HCT116 (cell line): ENCODE measurements around the gene RAMP3. TPM values are rescaled to one million over a fixed set of nuclear protein-coding genes. Genes with fewer than 3 reads are reported as not detected.

ENCODE experiments used
- ATAC-seq: fragments of 200-7000 bp; cut with Tn5 transposase; 2 replicates; pipeline ENCODE4 v1.9.1; 2020; ENCODE audit warnings: mild to moderate bottlenecking, moderate library complexity
- BruUV-seq: library from RNA; stranded (reverse); fragments of 400-500 nt; replicated peaks from 2 replicates; lab custom pipeline; 2021; lab: Mats Ljungman, UMichigan
- CTCF ChIA-PET: fragments of 300-600 bp; sonication (Branson Sonifier 250); formaldehyde crosslinking; loops from one replicate; lab custom pipeline; 2021; ENCODE audit warnings: antibody characterized with exemption; lab: Charles Lee
- POLR2A ChIA-PET: fragments of 300-600, 350-600 bp; sonication (Branson Sonifier 250); formaldehyde crosslinking; loops from one replicate; lab custom pipeline; 2021; ENCODE audit warnings: antibody characterized with exemption; lab: Charles Lee
- RAD21 ChIA-PET, 2 experiments: fragments of 300-600 bp; sonication (Branson Sonifier 250); formaldehyde crosslinking; loops; one replicate each; lab custom pipeline; 2023; ENCODE audit warnings: low total read pairs in 2 of 2; ENCODE audit not compliant: uncharacterized antibody in 2 of 2, unreplicated experiment in 2 of 2, low non-redundant PET in 1 of 2; lab: Charles Lee
- DNase-seq: peaks from one replicate; pipeline ENCODE4 v3.0.0-alpha.2; 2010; ENCODE audit warnings: low read depth, low spot score
- H2AFZ ChIP-seq: fragments of 200-600 bp; shearing (Covaris generic), sonication (generic); 2 replicates; pipeline ENCODE4 v1.6.1; 2017; ENCODE audit warnings: low read depth, mixed run types, mixed read lengths, antibody characterized with exemption, low read length; ENCODE audit not compliant: poor library complexity, severe bottlenecking
- H3K27ac ChIP-seq: 2 replicates; pipeline ENCODE4 v1.5.1; 2012; ENCODE audit warnings: low read depth, low read length
- H3K27me3 ChIP-seq: fragments of 200-600 bp; sonication (generic); 2 replicates; pipeline ENCODE4 v1.6.1; 2016; ENCODE audit warnings: mixed run types, low read length, mixed read lengths; ENCODE audit not compliant: insufficient read depth
- H3K36me3 ChIP-seq, 2 experiments: fragments of 200-500 bp in 1 of 2; fragments of 200-600 bp in 1 of 2; sonication (Bioruptor generic) in 1 of 2; sonication (generic) in 1 of 2; 2 replicates each; pipeline versions ENCODE4 v1.5.1 to v1.6.1; 2014 to 2016; ENCODE audit warnings: low read length in 2 of 2, inconsistent platforms in 1 of 2, mixed read lengths in 1 of 2, mixed run types in 1 of 2; ENCODE audit not compliant: insufficient read depth in 2 of 2, control insufficient read depth in 1 of 2
- H3K4me1 ChIP-seq, 2 experiments: fragments of 200-600 bp in 1 of 2; sonication (generic) in 1 of 2; 2 replicates each; pipeline versions ENCODE4 v1.5.1 to v1.6.1; 2012 to 2017; ENCODE audit warnings: low read length in 2 of 2, inconsistent platforms in 1 of 2, mild to moderate bottlenecking in 1 of 2, mixed read lengths in 1 of 2, mixed run types in 1 of 2, moderate library complexity in 1 of 2; ENCODE audit not compliant: insufficient read depth in 2 of 2, control insufficient read depth in 1 of 2
- H3K4me2 ChIP-seq: fragments of 200-600 bp; sonication (generic); 2 replicates; pipeline ENCODE4 v1.6.1; 2017; ENCODE audit warnings: mixed run types, low read length, mixed read lengths
- H3K4me3 ChIP-seq, 2 experiments: fragments of 200-600 bp in 1 of 2; sonication (generic) in 1 of 2; replicated peaks in 1 of 2; 2 replicates each; pipeline ENCODE4 v1.5.1; 2011 to 2016; ENCODE audit warnings: low read length in 2 of 2, control low read depth in 1 of 2, low read depth in 1 of 2, mild to moderate bottlenecking in 1 of 2, mixed read lengths in 1 of 2, mixed run types in 1 of 2
- H3K79me2 ChIP-seq: fragments of 200-600 bp; sonication (generic); 2 replicates; pipeline ENCODE4 v1.6.1; 2017; ENCODE audit warnings: mild to moderate bottlenecking, mixed run types, low read length, moderate library complexity, mixed read lengths; ENCODE audit not compliant: insufficient read depth
- H3K9ac ChIP-seq: fragments of 200-600 bp; sonication (generic); 2 replicates; pipeline ENCODE4 v1.6.1; 2016; ENCODE audit warnings: low read length, mixed read lengths
- H3K9me2 ChIP-seq: fragments of 200-600 bp; sonication (generic), shearing (Covaris generic); 2 replicates; pipeline ENCODE4 v1.6.1; 2017; ENCODE audit warnings: mixed run types, mild to moderate bottlenecking, moderate library complexity; ENCODE audit not compliant: insufficient read depth
- H3K9me3 ChIP-seq, 2 experiments: fragments of 200-500 bp in 1 of 2; fragments of 200-600 bp in 1 of 2; sonication (Bioruptor generic) in 1 of 2; sonication (generic) in 1 of 2; 2 replicates each; pipeline ENCODE4 v1.6.1; 2014 to 2017; ENCODE audit warnings: low read length in 2 of 2, mixed read lengths in 2 of 2, inconsistent platforms in 1 of 2, low read depth in 1 of 2, mild to moderate bottlenecking in 1 of 2, mixed run types in 1 of 2, moderate library complexity in 1 of 2; ENCODE audit not compliant: control insufficient read depth in 1 of 2, insufficient read depth in 1 of 2
- H4K20me1 ChIP-seq: fragments of 200-600 bp; sonication (generic), shearing (Covaris generic); 2 replicates; pipeline ENCODE4 v1.6.1; 2017; ENCODE audit warnings: mixed run types, mild to moderate bottlenecking, moderate library complexity; ENCODE audit not compliant: insufficient read depth
- CEBPB ChIP-seq: IDR thresholded peaks from 2 replicates; pipeline ENCODE4 v1.6.1; 2012; ENCODE audit warnings: low read depth
- EGR1 ChIP-seq: IDR thresholded peaks from 2 replicates; pipeline ENCODE4 v1.6.1; 2012; ENCODE audit warnings: low read depth
- FOSL1 ChIP-seq: IDR thresholded peaks from 2 replicates; pipeline ENCODE4 v1.6.1; 2012; ENCODE audit warnings: low read depth
- POLR2A ChIP-seq: IDR thresholded peaks from 2 replicates; pipeline ENCODE4 v1.7.0; 2011; ENCODE audit warnings: borderline replicate concordance; ENCODE audit not compliant: insufficient read depth, insufficient read length; ENCODE audit errors: extremely low read depth
- SRF ChIP-seq: IDR thresholded peaks from 2 replicates; pipeline ENCODE4 v1.6.1; 2012; ENCODE audit warnings: low read depth
- ZFX ChIP-seq: fragments of 450-650 bp; IDR thresholded peaks from 2 replicates; pipeline ENCODE4 v1.6.1; 2017
- intact Hi-C: fragments of 100-400 bp; cut with micrococcal nuclease; formaldehyde crosslinking; loops from 2 replicates; pipeline ENCODE4 v1.10.0; 2022
- total RNA-seq: library from RNA; stranded (reverse); gene quantifications from one replicate; pipeline ENCODE4 v1.2.1, GENCODE V29; 2021; ENCODE audit not compliant: unreplicated experiment
- TF ChIP-seq, protein P1 (sequence below): IDR thresholded peaks from 2 replicates; pipeline ENCODE4 v1.6.1; 2012
- TF ChIP-seq, protein P2 (sequence below): IDR thresholded peaks from 2 replicates; pipeline ENCODE4 v1.6.1; 2011; ENCODE audit warnings: mild to moderate bottlenecking, low read length, moderate library complexity; ENCODE audit not compliant: insufficient replicate concordance; ENCODE audit errors: extremely low read depth
- TF ChIP-seq, protein P3 (sequence below): IDR thresholded peaks from 2 replicates; pipeline ENCODE4 v1.6.1; 2012; ENCODE audit warnings: low read depth
- TF ChIP-seq, protein P4 (sequence below), 3 experiments: fragments of 200-600 bp in 1 of 3; sonication (generic) in 1 of 3; IDR thresholded peaks in 2 of 3; conservative IDR thresholded peaks in 1 of 3; 2 replicates each; pipeline ENCODE4 v1.5.1; 2012 to 2017; ENCODE audit warnings: low read depth in 2 of 3, low read length in 2 of 3, antibody characterized with exemption in 1 of 3, borderline replicate concordance in 1 of 3, control low read depth in 1 of 3, mild to moderate bottlenecking in 1 of 3, mixed read lengths in 1 of 3, mixed run types in 1 of 3, moderate library complexity in 1 of 3; ENCODE audit not compliant: insufficient read depth in 1 of 3
- TF ChIP-seq, protein P5 (sequence below): IDR thresholded peaks from 2 replicates; pipeline ENCODE4 v1.6.1; 2012

Gene RAMP3
- total RNA-seq, 1 experiment from 2014 or later: not detected

DNA sequence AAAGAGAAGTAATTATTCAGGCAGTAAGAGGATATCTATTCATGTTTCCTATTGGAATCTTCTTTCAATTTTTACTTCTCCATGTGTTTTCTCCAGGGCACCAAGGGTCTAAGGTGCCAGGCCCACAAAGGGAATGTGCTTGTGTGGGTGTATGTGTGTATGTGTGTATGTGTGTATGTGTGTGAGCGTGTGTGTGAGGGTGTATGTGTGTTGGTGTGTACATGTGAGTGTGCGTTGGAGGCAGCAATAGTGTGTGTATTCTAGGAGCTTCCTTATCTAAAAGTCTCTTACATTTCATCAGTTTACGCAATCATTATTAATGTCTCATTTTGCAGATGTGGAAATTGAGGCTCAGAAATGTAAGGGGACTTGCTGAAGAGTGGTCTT, 28.3 kb downstream of the RAMP3 start:
- BruUV-seq: no TSS peak
- TF ChIP-seq, protein P1, sequence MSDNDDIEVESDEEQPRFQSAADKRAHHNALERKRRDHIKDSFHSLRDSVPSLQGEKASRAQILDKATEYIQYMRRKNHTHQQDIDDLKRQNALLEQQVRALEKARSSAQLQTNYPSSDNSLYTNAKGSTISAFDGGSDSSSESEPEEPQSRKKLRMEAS: no peak
- TF ChIP-seq SRF (no peak), CEBPB (no peak), EGR1 (no peak), POLR2A (no peak), ZFX (no peak), FOSL1 (no peak)
- TF ChIP-seq, protein P2, sequence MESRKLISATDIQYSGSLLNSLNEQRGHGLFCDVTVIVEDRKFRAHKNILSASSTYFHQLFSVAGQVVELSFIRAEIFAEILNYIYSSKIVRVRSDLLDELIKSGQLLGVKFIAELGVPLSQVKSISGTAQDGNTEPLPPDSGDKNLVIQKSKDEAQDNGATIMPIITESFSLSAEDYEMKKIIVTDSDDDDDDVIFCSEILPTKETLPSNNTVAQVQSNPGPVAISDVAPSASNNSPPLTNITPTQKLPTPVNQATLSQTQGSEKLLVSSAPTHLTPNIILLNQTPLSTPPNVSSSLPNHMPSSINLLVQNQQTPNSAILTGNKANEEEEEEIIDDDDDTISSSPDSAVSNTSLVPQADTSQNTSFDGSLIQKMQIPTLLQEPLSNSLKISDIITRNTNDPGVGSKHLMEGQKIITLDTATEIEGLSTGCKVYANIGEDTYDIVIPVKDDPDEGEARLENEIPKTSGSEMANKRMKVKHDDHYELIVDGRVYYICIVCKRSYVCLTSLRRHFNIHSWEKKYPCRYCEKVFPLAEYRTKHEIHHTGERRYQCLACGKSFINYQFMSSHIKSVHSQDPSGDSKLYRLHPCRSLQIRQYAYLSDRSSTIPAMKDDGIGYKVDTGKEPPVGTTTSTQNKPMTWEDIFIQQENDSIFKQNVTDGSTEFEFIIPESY: no peak
- TF ChIP-seq, protein P3, sequence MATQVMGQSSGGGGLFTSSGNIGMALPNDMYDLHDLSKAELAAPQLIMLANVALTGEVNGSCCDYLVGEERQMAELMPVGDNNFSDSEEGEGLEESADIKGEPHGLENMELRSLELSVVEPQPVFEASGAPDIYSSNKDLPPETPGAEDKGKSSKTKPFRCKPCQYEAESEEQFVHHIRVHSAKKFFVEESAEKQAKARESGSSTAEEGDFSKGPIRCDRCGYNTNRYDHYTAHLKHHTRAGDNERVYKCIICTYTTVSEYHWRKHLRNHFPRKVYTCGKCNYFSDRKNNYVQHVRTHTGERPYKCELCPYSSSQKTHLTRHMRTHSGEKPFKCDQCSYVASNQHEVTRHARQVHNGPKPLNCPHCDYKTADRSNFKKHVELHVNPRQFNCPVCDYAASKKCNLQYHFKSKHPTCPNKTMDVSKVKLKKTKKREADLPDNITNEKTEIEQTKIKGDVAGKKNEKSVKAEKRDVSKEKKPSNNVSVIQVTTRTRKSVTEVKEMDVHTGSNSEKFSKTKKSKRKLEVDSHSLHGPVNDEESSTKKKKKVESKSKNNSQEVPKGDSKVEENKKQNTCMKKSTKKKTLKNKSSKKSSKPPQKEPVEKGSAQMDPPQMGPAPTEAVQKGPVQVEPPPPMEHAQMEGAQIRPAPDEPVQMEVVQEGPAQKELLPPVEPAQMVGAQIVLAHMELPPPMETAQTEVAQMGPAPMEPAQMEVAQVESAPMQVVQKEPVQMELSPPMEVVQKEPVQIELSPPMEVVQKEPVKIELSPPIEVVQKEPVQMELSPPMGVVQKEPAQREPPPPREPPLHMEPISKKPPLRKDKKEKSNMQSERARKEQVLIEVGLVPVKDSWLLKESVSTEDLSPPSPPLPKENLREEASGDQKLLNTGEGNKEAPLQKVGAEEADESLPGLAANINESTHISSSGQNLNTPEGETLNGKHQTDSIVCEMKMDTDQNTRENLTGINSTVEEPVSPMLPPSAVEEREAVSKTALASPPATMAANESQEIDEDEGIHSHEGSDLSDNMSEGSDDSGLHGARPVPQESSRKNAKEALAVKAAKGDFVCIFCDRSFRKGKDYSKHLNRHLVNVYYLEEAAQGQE: no peak
- TF ChIP-seq, protein P4, sequence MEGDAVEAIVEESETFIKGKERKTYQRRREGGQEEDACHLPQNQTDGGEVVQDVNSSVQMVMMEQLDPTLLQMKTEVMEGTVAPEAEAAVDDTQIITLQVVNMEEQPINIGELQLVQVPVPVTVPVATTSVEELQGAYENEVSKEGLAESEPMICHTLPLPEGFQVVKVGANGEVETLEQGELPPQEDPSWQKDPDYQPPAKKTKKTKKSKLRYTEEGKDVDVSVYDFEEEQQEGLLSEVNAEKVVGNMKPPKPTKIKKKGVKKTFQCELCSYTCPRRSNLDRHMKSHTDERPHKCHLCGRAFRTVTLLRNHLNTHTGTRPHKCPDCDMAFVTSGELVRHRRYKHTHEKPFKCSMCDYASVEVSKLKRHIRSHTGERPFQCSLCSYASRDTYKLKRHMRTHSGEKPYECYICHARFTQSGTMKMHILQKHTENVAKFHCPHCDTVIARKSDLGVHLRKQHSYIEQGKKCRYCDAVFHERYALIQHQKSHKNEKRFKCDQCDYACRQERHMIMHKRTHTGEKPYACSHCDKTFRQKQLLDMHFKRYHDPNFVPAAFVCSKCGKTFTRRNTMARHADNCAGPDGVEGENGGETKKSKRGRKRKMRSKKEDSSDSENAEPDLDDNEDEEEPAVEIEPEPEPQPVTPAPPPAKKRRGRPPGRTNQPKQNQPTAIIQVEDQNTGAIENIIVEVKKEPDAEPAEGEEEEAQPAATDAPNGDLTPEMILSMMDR (IDR thresholded peaks at IDR 0.05 in 2 of 3, conservative IDR thresholded peaks at IDR 0.05 in 1 of 3; ENCODE audit: borderline replicate concordance in 1 of 3, insufficient read depth in 1 of 3, low read depth in 2 of 3, low read length in 2 of 3): no peak
- TF ChIP-seq, protein P5, sequence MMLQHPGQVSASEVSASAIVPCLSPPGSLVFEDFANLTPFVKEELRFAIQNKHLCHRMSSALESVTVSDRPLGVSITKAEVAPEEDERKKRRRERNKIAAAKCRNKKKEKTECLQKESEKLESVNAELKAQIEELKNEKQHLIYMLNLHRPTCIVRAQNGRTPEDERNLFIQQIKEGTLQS: no peak
- no peak for ATAC-seq
- Histone ChIP-seq H3K27me3 (no peaks in the 10 kb centered on the region), H3K36me3 (no peaks in the 10 kb centered on the region), H4K20me1 (no peaks in the 10 kb centered on the region), H3K4me2 (no peak overlapping the region), H3K27ac (no peak overlapping the region), H2AFZ (no peak overlapping the region), H3K4me1 (no peaks in the 10 kb centered on the region), H3K4me3 (no peak overlapping the region), H3K9ac (no peak overlapping the region), H3K9me2 (no peaks in the 10 kb centered on the region), H3K79me2 (no peaks in the 10 kb centered on the region), H3K9me3 (no peaks in the 10 kb centered on the region)
- no peak for DNase-seq
- intact Hi-C loops: no loop called here
- ChIA-PET CTCF (no interaction called here), POLR2A (no interaction called here), RAD21 (no interaction called here)
